Activated naive CD4-positive, alpha-beta T cell treated with anti-CD3 and anti-CD28 coated beads, Interleukin-2, amount 50 U/mL, for 24 hours (primary cell): Measurements from ENCODE around the gene RNF149.
"Not testable (repeated sequence)": the region's sequence is repeated elsewhere in the genome, so short reads cannot be mapped to it uniquely, and the experiment has no call there.

ENCODE experiments used
- H3K27ac Mint-ChIP-seq: one replicate; pipeline ENCODE4 v1.8.0; 2021; ENCODE audit warnings: mild to moderate bottlenecking, mixed read lengths
- H3K27me3 Mint-ChIP-seq: one replicate; pipeline ENCODE4 v1.8.0; 2021; ENCODE audit warnings: mixed read lengths
- H3K36me3 Mint-ChIP-seq: one replicate; pipeline ENCODE4 v1.8.0; 2021; ENCODE audit warnings: mixed read lengths
- H3K4me1 Mint-ChIP-seq: one replicate; pipeline ENCODE4 v1.8.0; 2021; ENCODE audit warnings: mixed read lengths
- H3K4me3 Mint-ChIP-seq: one replicate; pipeline ENCODE4 v1.8.0; 2021; ENCODE audit warnings: mild to moderate bottlenecking, mixed read lengths
- H3K9me3 Mint-ChIP-seq: one replicate; pipeline ENCODE4 v1.8.0; 2021; ENCODE audit warnings: mixed read lengths

The RNF149 gene

GRCh38 chr2:101263377-101263800, 45.1 kb downstream of the RNF149 start:
- Mint-ChIP-seq H3K27ac (peak overlapping the region; percentile 65), H3K27me3 (no peaks in the 10 kb centered on the region), H3K4me1 (peaks cover 61% of the 10 kb centered on the region), H3K9me3 (no peaks in the 10 kb centered on the region), H3K36me3 (peaks cover 12% of the 10 kb centered on the region), H3K4me3 (no peak overlapping the region)

- Mint-ChIP-seq H3K4me3 (no peak overlapping the region), H3K27me3 (no peaks in the 10 kb centered on the region), H3K27ac (no peak overlapping the region), H3K36me3 (peaks cover 14% of the 10 kb centered on the region), H3K4me1 (peaks cover 65% of the 10 kb centered on the region), H3K9me3 (no peaks in the 10 kb centered on the region)
Observed at GRCh38 chr2:101262142-101262541, 46.4 kb downstream of the RNF149 start.

GRCh38 chr2:101258804-101259203, 49.7 kb downstream of the RNF149 start:
- H3K4me3 Mint-ChIP-seq, result no peak overlapping the region
- H3K4me1 Mint-ChIP-seq, result peaks cover 72% of the 10 kb centered on the region
- H3K27me3 Mint-ChIP-seq, result no peaks in the 10 kb centered on the region
- peaks cover 18% of the 10 kb centered on the region for H3K36me3 Mint-ChIP-seq
- H3K9me3 Mint-ChIP-seq, result no peaks in the 10 kb centered on the region
- H3K27ac Mint-ChIP-seq, result no peak overlapping the region

- Mint-ChIP-seq H3K9me3 (no peaks in the 10 kb centered on the region), H3K27me3 (no peaks in the 10 kb centered on the region), H3K4me1 (peaks cover 69% of the 10 kb centered on the region), H3K4me3 (peak overlapping the region; percentile 53), H3K36me3 (peaks cover 12% of the 10 kb centered on the region), H3K27ac (peak overlapping the region; percentile 65)
Observed at GRCh38 chr2:101256316-101256715, 52.2 kb downstream of the RNF149 start.

- peaks cover 61% of the 10 kb centered on the region for H3K4me1 Mint-ChIP-seq
- peak overlapping the region; percentile 53 for H3K4me3 Mint-ChIP-seq
- peak overlapping the region; percentile 41 for H3K27ac Mint-ChIP-seq
Observed at GRCh38 chr2:101255501-101255900, 53.0 kb downstream of the RNF149 start.

GRCh38 chr2:101253703-101254450, 54.6 kb downstream of the RNF149 start:
- H3K4me1 Mint-ChIP-seq, result peaks cover 52% of the 10 kb centered on the region
- H3K27me3 Mint-ChIP-seq, result no peaks in the 10 kb centered on the region
- peak overlapping the region; percentile 97 for H3K4me3 Mint-ChIP-seq
- H3K27ac Mint-ChIP-seq, result peak overlapping the region; percentile 96
- no peaks in the 10 kb centered on the region for H3K9me3 Mint-ChIP-seq
- peaks cover 8% of the 10 kb centered on the region for H3K36me3 Mint-ChIP-seq

More at GRCh38 chr2:101255501-101255900, 53.0 kb downstream of the RNF149 start:
- no peaks in the 10 kb centered on the region for H3K9me3 Mint-ChIP-seq
- no peaks in the 10 kb centered on the region for H3K27me3 Mint-ChIP-seq
- H3K36me3 Mint-ChIP-seq, result peaks cover 10% of the 10 kb centered on the region

GRCh38 chr2:101253013-101253702, 55.3 kb downstream of the RNF149 start:
- Mint-ChIP-seq H3K27ac (peak overlapping the region; percentile 96), H3K4me1 (peaks cover 48% of the 10 kb centered on the region), H3K4me3 (peak overlapping the region; percentile 97), H3K9me3 (no peaks in the 10 kb centered on the region), H3K27me3 (no peaks in the 10 kb centered on the region), H3K36me3 (peaks cover 8% of the 10 kb centered on the region)

- Mint-ChIP-seq H3K9me3 (no peaks in the 10 kb centered on the region), H3K4me3 (peak within 1 kb of the TSS; percentile 97), H3K36me3 (peaks cover 8% of the 10 kb centered on the region), H3K4me1 (peaks cover 42% of the 10 kb centered on the region), H3K27me3 (no peaks in the 10 kb centered on the region), H3K27ac (peak within 1 kb of the TSS; percentile 98)
Observed at GRCh38 chr2:101252408-101253012, 56.0 kb downstream of the RNF149 start, which contains the start of gene CNOT11. Gene CNOT11, plus strand, starts transcription at chr2:101252886. Its CDS starts 79 bp downstream, at chr2:101252965.

GRCh38 chr2:101251844-101252407, 56.6 kb downstream of the RNF149 start:
- Mint-ChIP-seq H3K9me3 (no peaks in the 10 kb centered on the region), H3K36me3 (peaks cover 6% of the 10 kb centered on the region), H3K27ac (peak overlapping the region; percentile 98), H3K4me3 (peak overlapping the region; percentile 91), H3K27me3 (no peaks in the 10 kb centered on the region), H3K4me1 (peaks cover 39% of the 10 kb centered on the region)

GRCh38 chr2:101251246-101251781, 57.2 kb downstream of the RNF149 start:
- not testable (repeated sequence) for H3K27me3 Mint-ChIP-seq, H3K9me3 Mint-ChIP-seq, H3K27ac Mint-ChIP-seq, H3K36me3 Mint-ChIP-seq, H3K4me3 Mint-ChIP-seq
- peaks cover 32% of the 10 kb centered on the region for H3K4me1 Mint-ChIP-seq

- H3K36me3 Mint-ChIP-seq, result no peaks in the 10 kb centered on the region
- no peaks in the 10 kb centered on the region for H3K27me3 Mint-ChIP-seq
- no peak overlapping the region for H3K4me3 Mint-ChIP-seq
- H3K4me1 Mint-ChIP-seq, result peaks cover 19% of the 10 kb centered on the region
- H3K9me3 Mint-ChIP-seq, result no peaks in the 10 kb centered on the region
- no peak overlapping the region for H3K27ac Mint-ChIP-seq
Observed at GRCh38 chr2:101249826-101250225, 58.7 kb downstream of the RNF149 start.

- H3K36me3 Mint-ChIP-seq, H3K4me1 Mint-ChIP-seq, H3K4me3 Mint-ChIP-seq, H3K9me3 Mint-ChIP-seq, H3K27ac Mint-ChIP-seq, H3K27me3 Mint-ChIP-seq: not testable (repeated sequence)
Observed at GRCh38 chr2:101248756-101249155, 59.7 kb downstream of the RNF149 start.

- H3K4me1 Mint-ChIP-seq, H3K27me3 Mint-ChIP-seq, H3K36me3 Mint-ChIP-seq, H3K9me3 Mint-ChIP-seq, H3K4me3 Mint-ChIP-seq, H3K27ac Mint-ChIP-seq: not testable (repeated sequence)
Observed at GRCh38 chr2:101245468-101245867, 63.0 kb downstream of the RNF149 start.

GRCh38 chr2:101244899-101245298, 63.6 kb downstream of the RNF149 start:
- not testable (repeated sequence) for H3K9me3 Mint-ChIP-seq

GRCh38 chr2:101244373-101244772, 64.1 kb downstream of the RNF149 start:
- H3K4me3 Mint-ChIP-seq, H3K36me3 Mint-ChIP-seq, H3K9me3 Mint-ChIP-seq: not testable (repeated sequence)

More at GRCh38 chr2:101244899-101245298, 63.6 kb downstream of the RNF149 start:
- H3K27ac Mint-ChIP-seq, H3K4me1 Mint-ChIP-seq, H3K27me3 Mint-ChIP-seq, H3K4me3 Mint-ChIP-seq, H3K36me3 Mint-ChIP-seq: not testable (repeated sequence)

More at GRCh38 chr2:101244373-101244772, 64.1 kb downstream of the RNF149 start:
- H3K27me3 Mint-ChIP-seq, H3K4me1 Mint-ChIP-seq, H3K27ac Mint-ChIP-seq: not testable (repeated sequence)
